HEK293 (cell line): ENCODE measurements around the gene RUNX1.

Experiments used
- CTCF ChIA-PET: fragments of 350-600 bp; formaldehyde crosslinking; extraction: SDS; loops from one replicate; lab custom pipeline; 2021; ENCODE audit warnings: antibody characterized with exemption; lab: Yijun Ruan, JAX
- POLR2A ChIA-PET: fragments of 300-600 bp; formaldehyde crosslinking; extraction: SDS; loops from one replicate; lab custom pipeline; 2020; ENCODE audit warnings: antibody characterized with exemption, inconsistent platforms; lab: Yijun Ruan, JAX
- H3K27ac ChIP-seq: fragments of 200-500 bp; sonication (Bioruptor generic); 2 replicates; pipeline ENCODE4 v1.5.1; 2014; ENCODE audit warnings: low read depth, low read length, control low read depth, inconsistent platforms; ENCODE audit errors: extremely low read depth
- H3K36me3 ChIP-seq, 2 experiments: fragments of 200-500 bp in 1 of 2; sonication (Bioruptor generic) in 1 of 2; 1 replicate in 1 of 2; 2 replicates in 1 of 2; pipeline ENCODE4 v1.5.1; 2014 to 2017; ENCODE audit warnings: inconsistent platforms in 2 of 2, low read length in 2 of 2; ENCODE audit not compliant: control insufficient read depth in 2 of 2, insufficient read depth in 1 of 2
- H3K4me1 ChIP-seq: fragments of 200-500 bp; sonication (Bioruptor generic); 2 replicates; pipeline ENCODE4 v1.5.1; 2014; ENCODE audit warnings: mild to moderate bottlenecking, low read length, inconsistent platforms; ENCODE audit not compliant: control insufficient read depth, insufficient read depth
- H3K4me3 ChIP-seq: 2 replicates; pipeline ENCODE4 v1.5.1; 2011; ENCODE audit warnings: low read depth, mild to moderate bottlenecking, control low read depth, low read length, moderate library complexity
- H3K9me3 ChIP-seq: fragments of 200-500 bp; sonication (Bioruptor generic); 2 replicates; pipeline ENCODE4 v1.5.1; 2014; ENCODE audit warnings: low read depth, low read length, inconsistent platforms; ENCODE audit not compliant: control insufficient read depth, insufficient read depth
- HIC1 ChIP-seq: fragments of 450-650 bp; formaldehyde crosslinking; IDR thresholded peaks from 2 replicates; pipeline ENCODE4 v1.5.1; 2016; ENCODE audit warnings: missing biosample characterization, missing genetic modification characterization
- KLF7 ChIP-seq: fragments of 450-650 bp; formaldehyde crosslinking; IDR thresholded peaks from 2 replicates; pipeline ENCODE4 v1.5.1; 2016; ENCODE audit warnings: missing biosample characterization, missing genetic modification characterization, borderline replicate concordance
- ZBTB44 ChIP-seq: fragments of 450-650 bp; IDR thresholded peaks from 2 replicates; pipeline ENCODE4 v1.5.1; 2018; ENCODE audit warnings: missing biosample characterization, mild to moderate bottlenecking, missing genetic modification characterization
- ZFP69B ChIP-seq: fragments of 450-650 bp; formaldehyde crosslinking; IDR thresholded peaks from 2 replicates; pipeline ENCODE4 v1.5.1; 2016; ENCODE audit warnings: missing biosample characterization, missing genetic modification characterization
- ZIC2 ChIP-seq: fragments of 450-650 bp; formaldehyde crosslinking; IDR thresholded peaks from 2 replicates; pipeline ENCODE4 v1.5.1; 2016; ENCODE audit warnings: missing biosample characterization, missing genetic modification characterization
- ZNF10 ChIP-seq: fragments of 450-650 bp; formaldehyde crosslinking; IDR thresholded peaks from 2 replicates; pipeline ENCODE4 v1.5.1; 2017; ENCODE audit warnings: missing biosample characterization, missing genetic modification characterization
- ZNF133 ChIP-seq: fragments of 450-650 bp; formaldehyde crosslinking; IDR thresholded peaks from 2 replicates; pipeline ENCODE4 v1.5.1; 2016; ENCODE audit warnings: missing biosample characterization, missing genetic modification characterization
- ZNF239 ChIP-seq: fragments of 450-650 bp; formaldehyde crosslinking; IDR thresholded peaks from 2 replicates; pipeline ENCODE4 v1.5.1; 2016; ENCODE audit warnings: missing biosample characterization, missing genetic modification characterization
- ZNF335 ChIP-seq: fragments of 450-650 bp; formaldehyde crosslinking; conservative IDR thresholded peaks from 2 replicates; pipeline ENCODE4 v1.5.1; 2016; ENCODE audit warnings: missing biosample characterization, missing genetic modification characterization
- ZNF449 ChIP-seq: fragments of 450-650 bp; formaldehyde crosslinking; IDR thresholded peaks from 2 replicates; pipeline ENCODE4 v1.5.1; 2017; ENCODE audit warnings: missing biosample characterization, mild to moderate bottlenecking, missing genetic modification characterization, moderate library complexity
- ZNF654 ChIP-seq: fragments of 450-650 bp; formaldehyde crosslinking; IDR thresholded peaks from 2 replicates; pipeline ENCODE4 v1.5.1; 2016; ENCODE audit warnings: low read depth, missing biosample characterization, missing genetic modification characterization
- ZNF664 ChIP-seq: fragments of 450-650 bp; formaldehyde crosslinking; IDR thresholded peaks from 2 replicates; pipeline ENCODE4 v1.5.1; 2016; ENCODE audit warnings: missing biosample characterization, missing genetic modification characterization
- ZNF768 ChIP-seq: fragments of 450-650 bp; formaldehyde crosslinking; IDR thresholded peaks from 2 replicates; pipeline ENCODE4 v1.5.1; 2018; ENCODE audit warnings: missing biosample characterization, mild to moderate bottlenecking, missing genetic modification characterization
- ZNF777 ChIP-seq: fragments of 450-650 bp; formaldehyde crosslinking; IDR thresholded peaks from 2 replicates; pipeline ENCODE4 v1.5.1; 2017; ENCODE audit warnings: missing biosample characterization, missing genetic modification characterization, borderline replicate concordance
- TF ChIP-seq, protein P1 (sequence below): fragments of 450-650 bp; formaldehyde crosslinking; IDR thresholded peaks from 2 replicates; pipeline ENCODE4 v1.5.1; 2016; ENCODE audit warnings: missing biosample characterization, missing genetic modification characterization
- TF ChIP-seq, protein P2 (sequence below): fragments of 450-650 bp; formaldehyde crosslinking; IDR thresholded peaks from 2 replicates; pipeline ENCODE4 v1.5.1; 2016; ENCODE audit warnings: missing biosample characterization, missing genetic modification characterization, low read depth

The RUNX1 gene

GRCh38 chr21:34819357-34819999 is 229.6 kb downstream of the RUNX1 start:
- no peak overlapping the region for H3K27ac ChIP-seq
- CTCF ChIA-PET = no interaction called here
- H3K4me1 ChIP-seq = no peaks in the 10 kb centered on the region
- TF ChIP-seq, protein P1, sequence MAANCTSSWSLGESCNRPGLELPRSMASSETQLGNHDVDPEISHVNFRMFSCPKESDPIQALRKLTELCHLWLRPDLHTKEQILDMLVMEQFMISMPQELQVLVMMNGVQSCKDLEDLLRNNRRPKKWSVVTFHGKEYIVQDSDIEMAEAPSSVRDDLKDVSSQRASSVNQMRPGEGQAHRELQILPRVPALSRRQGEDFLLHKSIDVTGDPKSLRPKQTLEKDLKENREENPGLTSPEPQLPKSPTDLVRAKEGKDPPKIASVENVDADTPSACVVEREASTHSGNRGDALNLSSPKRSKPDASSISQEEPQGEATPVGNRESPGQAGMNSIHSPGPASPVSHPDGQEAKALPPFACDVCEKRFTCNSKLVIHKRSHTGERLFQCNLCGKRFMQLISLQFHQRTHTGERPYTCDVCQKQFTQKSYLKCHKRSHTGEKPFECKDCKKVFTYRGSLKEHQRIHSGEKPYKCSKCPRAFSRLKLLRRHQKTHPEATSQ (tag by site-specific recombination) = no peak
- no peak for TF ChIP-seq ZBTB44 (tag by site-specific recombination)
- TF ChIP-seq ZFP69B (tag by site-specific recombination) = no peak
- TF ChIP-seq, protein P2, sequence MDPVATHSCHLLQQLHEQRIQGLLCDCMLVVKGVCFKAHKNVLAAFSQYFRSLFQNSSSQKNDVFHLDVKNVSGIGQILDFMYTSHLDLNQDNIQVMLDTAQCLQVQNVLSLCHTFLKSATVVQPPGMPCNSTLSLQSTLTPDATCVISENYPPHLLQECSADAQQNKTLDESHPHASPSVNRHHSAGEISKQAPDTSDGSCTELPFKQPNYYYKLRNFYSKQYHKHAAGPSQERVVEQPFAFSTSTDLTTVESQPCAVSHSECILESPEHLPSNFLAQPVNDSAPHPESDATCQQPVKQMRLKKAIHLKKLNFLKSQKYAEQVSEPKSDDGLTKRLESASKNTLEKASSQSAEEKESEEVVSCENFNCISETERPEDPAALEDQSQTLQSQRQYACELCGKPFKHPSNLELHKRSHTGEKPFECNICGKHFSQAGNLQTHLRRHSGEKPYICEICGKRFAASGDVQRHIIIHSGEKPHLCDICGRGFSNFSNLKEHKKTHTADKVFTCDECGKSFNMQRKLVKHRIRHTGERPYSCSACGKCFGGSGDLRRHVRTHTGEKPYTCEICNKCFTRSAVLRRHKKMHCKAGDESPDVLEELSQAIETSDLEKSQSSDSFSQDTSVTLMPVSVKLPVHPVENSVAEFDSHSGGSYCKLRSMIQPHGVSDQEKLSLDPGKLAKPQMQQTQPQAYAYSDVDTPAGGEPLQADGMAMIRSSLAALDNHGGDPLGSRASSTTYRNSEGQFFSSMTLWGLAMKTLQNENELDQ (tag by site-specific recombination) = no peak
- TF ChIP-seq ZNF777 = no peak
- no peak for TF ChIP-seq ZNF133 (tag by site-specific recombination)
- TF ChIP-seq ZNF654 (tag by site-specific recombination) = no peak
- TF ChIP-seq ZNF664 (tag by site-specific recombination) = no peak
- no peak for TF ChIP-seq ZIC2 (tag by site-specific recombination)
- no peak for TF ChIP-seq ZNF449 (tag by site-specific recombination)
- no peak for TF ChIP-seq ZNF10 (tag by site-specific recombination)
- no peak for TF ChIP-seq HIC1 (tag by site-specific recombination)
- TF ChIP-seq ZNF335 (tag by site-specific recombination) = no peak
- H3K4me3 ChIP-seq = no peak overlapping the region
- H3K36me3 ChIP-seq = no peaks in the 10 kb centered on the region
- no peaks in the 10 kb centered on the region for H3K9me3 ChIP-seq
- POLR2A ChIA-PET = no interaction called here

- Histone ChIP-seq H3K27ac (no peak overlapping the region), H3K4me1 (no peaks in the 10 kb centered on the region), H3K36me3 (no peaks in the 10 kb centered on the region), H3K4me3 (no peak overlapping the region), H3K9me3 (no peaks in the 10 kb centered on the region)
- TF ChIP-seq KLF7 (tag by site-specific recombination) = no peak
- TF ChIP-seq ZNF239 = peak; percentile 93
- TF ChIP-seq ZNF768 (tag by site-specific recombination) = peak; percentile 68
- CTCF ChIA-PET = no interaction called here
- POLR2A ChIA-PET = interaction anchor here (1.5 kb wide), 1 partner anchor 69 kb away, joined by 3 read pairs; no protein-coding TSS in a partner anchor
Observed at GRCh38 chr21:34818662-34819158, 230.4 kb downstream of the RUNX1 start.
